Mesendoderm (in vitro differentiated cells): ENCODE data around the gene TMEM37.

ENCODE experiments used
- DNase-seq: peaks from one replicate; pipeline ENCODE4 v3.0.0; 2013
- H2AK5ac ChIP-seq: 2 replicates; pipeline ENCODE4 v1.6.1; 2013; ENCODE audit warnings: low read length, inconsistent platforms
- H2BK120ac ChIP-seq: 2 replicates; pipeline ENCODE4 v1.6.1; 2013; ENCODE audit warnings: low read depth, mild to moderate bottlenecking, low read length, moderate library complexity, mixed read lengths
- H2BK15ac ChIP-seq: replicated peaks from 2 replicates; pipeline ENCODE4 v1.6.1; 2013; ENCODE audit warnings: low read depth, mild to moderate bottlenecking, moderate library complexity
- H2BK5ac ChIP-seq: 2 replicates; pipeline ENCODE4 v1.6.1; 2013; ENCODE audit warnings: low read length, inconsistent platforms
- H3K18ac ChIP-seq: 2 replicates; pipeline ENCODE4 v1.6.1; 2013; ENCODE audit warnings: mild to moderate bottlenecking, low read length, mixed read lengths
- H3K23ac ChIP-seq: one replicate; pipeline ENCODE4 v1.6.1; 2013; ENCODE audit warnings: low read length
- H3K27ac ChIP-seq: 2 replicates; pipeline ENCODE4 v1.5.1; 2013; ENCODE audit warnings: low read depth, mild to moderate bottlenecking, inconsistent platforms, low read length, moderate library complexity
- H3K27me3 ChIP-seq: 2 replicates; pipeline ENCODE4 v1.6.1; 2013; ENCODE audit warnings: low read length, control low read depth, mild to moderate bottlenecking, inconsistent platforms; ENCODE audit not compliant: insufficient read depth, poor library complexity
- H3K36me3 ChIP-seq: 2 replicates; pipeline ENCODE4 v1.6.1; 2013; ENCODE audit warnings: low read length, inconsistent platforms; ENCODE audit not compliant: control insufficient read depth, insufficient read depth
- H3K4ac ChIP-seq: one replicate; pipeline ENCODE4 v1.6.1; 2013; ENCODE audit warnings: low read depth, mild to moderate bottlenecking, low read length, moderate library complexity
- H3K4me1 ChIP-seq: 2 replicates; pipeline ENCODE4 v1.6.1; 2013; ENCODE audit warnings: low read depth, low read length, inconsistent platforms; ENCODE audit not compliant: control insufficient read depth
- H3K4me2 ChIP-seq: 2 replicates; pipeline ENCODE4 v1.6.1; 2013; ENCODE audit warnings: low read length
- H3K4me3 ChIP-seq: 2 replicates; pipeline ENCODE4 v1.5.1; 2013; ENCODE audit warnings: mild to moderate bottlenecking, low read length
- H3K56ac ChIP-seq: one replicate; pipeline ENCODE4 v1.6.1; 2013; ENCODE audit warnings: low read length
- H3K79me1 ChIP-seq: 2 replicates; pipeline ENCODE4 v1.6.1; 2013; ENCODE audit warnings: low read length, inconsistent platforms
- H3K79me2 ChIP-seq: 2 replicates; pipeline ENCODE4 v1.6.1; 2013; ENCODE audit warnings: mild to moderate bottlenecking, low read length; ENCODE audit not compliant: control insufficient read depth, insufficient read depth
- H3K9ac ChIP-seq: 2 replicates; pipeline ENCODE4 v1.6.1; 2013; ENCODE audit warnings: low read length, inconsistent platforms
- H4K5ac ChIP-seq: one replicate; pipeline ENCODE4 v1.6.1; 2013; ENCODE audit warnings: low read length
- H4K8ac ChIP-seq: one replicate; pipeline ENCODE4 v1.6.1; 2013; ENCODE audit warnings: low read depth, mild to moderate bottlenecking, control low read depth, low read length, moderate library complexity
- WGBS: extraction: QIAGEN DNeasy Blood & Tissue Kit; methylation state at CpG from one replicate; pipeline ENCODE4 v1.1.7; 2013; ENCODE audit warnings: low lambda C conversion rate, missing lambda C conversion rate; ENCODE audit not compliant: insufficient coverage; ENCODE audit errors: extremely low coverage; 5-methylcytosine and 5-hydroxymethylcytosine counted together

TMEM37 gene

GRCh38 chr2:119478188-119478977 lies 46.7 kb downstream of the TMEM37 start:
- H3K9ac ChIP-seq = no peak overlapping the region
- no peak overlapping the region for H2BK5ac ChIP-seq
- no peak overlapping the region for H2BK15ac ChIP-seq
- H4K8ac ChIP-seq = no peak overlapping the region
- H3K27ac ChIP-seq = no peak overlapping the region
- no peak overlapping the region for H4K5ac ChIP-seq
- H3K36me3 ChIP-seq = no peaks in the 10 kb centered on the region
- no peaks in the 10 kb centered on the region for H3K79me1 ChIP-seq
- H3K4me3 ChIP-seq = no peak overlapping the region
- WGBS = no CpG with 5 or more reads among the region's 12 CpGs
- H3K18ac ChIP-seq = no peak overlapping the region
- peaks cover 10% of the 10 kb centered on the region for H3K4me1 ChIP-seq
- H3K56ac ChIP-seq = no peak overlapping the region
- DNase-seq = no peak
- no peak overlapping the region for H3K23ac ChIP-seq
- H3K79me2 ChIP-seq = no peaks in the 10 kb centered on the region
- H3K4me2 ChIP-seq = no peak overlapping the region
- no peak overlapping the region for H2BK120ac ChIP-seq
- no peaks in the 10 kb centered on the region for H3K27me3 ChIP-seq
- no peak overlapping the region for H2AK5ac ChIP-seq
- H3K4ac ChIP-seq = no peak overlapping the region

- WGBS = no CpG with 5 or more reads among the region's 3 CpGs
- Histone ChIP-seq H3K9ac (no peak overlapping the region), H3K79me1 (no peaks in the 10 kb centered on the region), H3K23ac (no peak overlapping the region), H2BK120ac (no peak overlapping the region), H3K56ac (no peak overlapping the region), H4K8ac (no peak overlapping the region), H3K4me3 (no peak overlapping the region), H3K79me2 (no peaks in the 10 kb centered on the region), H4K5ac (no peak overlapping the region), H3K36me3 (no peaks in the 10 kb centered on the region), H3K4me1 (peaks cover 10% of the 10 kb centered on the region), H3K27me3 (no peaks in the 10 kb centered on the region), H3K27ac (no peak overlapping the region), H2BK15ac (no peak overlapping the region), H3K4me2 (no peak overlapping the region), H2BK5ac (no peak overlapping the region), H2AK5ac (no peak overlapping the region), H3K4ac (no peak overlapping the region), H3K18ac (no peak overlapping the region)
- DNase-seq = no peak
Observed at GRCh38 chr2:119478978-119479295, 47.3 kb downstream of the TMEM37 start.

GRCh38 chr2:119480184-119480583 lies 48.5 kb downstream of the TMEM37 start:
- no peaks in the 10 kb centered on the region for H3K27me3 ChIP-seq
- no peaks in the 10 kb centered on the region for H3K79me2 ChIP-seq
- no peak overlapping the region for H3K27ac ChIP-seq
- no peak overlapping the region for H3K23ac ChIP-seq
- H2BK15ac ChIP-seq = no peak overlapping the region
- H4K5ac ChIP-seq = no peak overlapping the region
- no peak overlapping the region for H2BK5ac ChIP-seq
- no peak overlapping the region for H2AK5ac ChIP-seq
- H3K4me3 ChIP-seq = no peak overlapping the region
- no peak overlapping the region for H3K9ac ChIP-seq
- H4K8ac ChIP-seq = no peak overlapping the region
- no peak overlapping the region for H2BK120ac ChIP-seq
- peaks cover 7% of the 10 kb centered on the region for H3K4me1 ChIP-seq
- H3K18ac ChIP-seq = no peak overlapping the region
- H3K79me1 ChIP-seq = no peaks in the 10 kb centered on the region
- H3K36me3 ChIP-seq = no peaks in the 10 kb centered on the region
- no peak overlapping the region for H3K4ac ChIP-seq
- H3K4me2 ChIP-seq = no peak overlapping the region
- no CpG with 5 or more reads among the region's 5 CpGs for WGBS
- H3K56ac ChIP-seq = no peak overlapping the region
- DNase-seq = no peak

GRCh38 chr2:119480718-119481142 lies 49.1 kb downstream of the TMEM37 start:
- Histone ChIP-seq H3K4me3 (no peak overlapping the region), H3K4me1 (peaks cover 5% of the 10 kb centered on the region), H3K79me1 (no peaks in the 10 kb centered on the region), H3K79me2 (no peaks in the 10 kb centered on the region), H3K23ac (no peak overlapping the region), H3K18ac (no peak overlapping the region), H2BK15ac (no peak overlapping the region), H3K4me2 (no peak overlapping the region), H2BK120ac (no peak overlapping the region), H3K36me3 (no peaks in the 10 kb centered on the region), H3K56ac (no peak overlapping the region), H2AK5ac (no peak overlapping the region), H4K5ac (no peak overlapping the region), H3K9ac (no peak overlapping the region), H2BK5ac (no peak overlapping the region), H3K27me3 (no peaks in the 10 kb centered on the region), H3K4ac (no peak overlapping the region), H4K8ac (no peak overlapping the region), H3K27ac (no peak overlapping the region)
- peak; percentile 70 for DNase-seq
- no CpG with 5 or more reads among the region's 11 CpGs for WGBS

- no peak overlapping the region for H3K18ac ChIP-seq
- no peak overlapping the region for H2BK5ac ChIP-seq
- no peak overlapping the region for H3K9ac ChIP-seq
- no peaks in the 10 kb centered on the region for H3K27me3 ChIP-seq
- no peak overlapping the region for H2BK120ac ChIP-seq
- no peak overlapping the region for H3K4me2 ChIP-seq
- no peak overlapping the region for H3K4ac ChIP-seq
- H3K27ac ChIP-seq = no peak overlapping the region
- no peak overlapping the region for H2BK15ac ChIP-seq
- no peak overlapping the region for H4K5ac ChIP-seq
- no CpG with 5 or more reads among the region's 16 CpGs for WGBS
- no peak overlapping the region for H4K8ac ChIP-seq
- H3K79me2 ChIP-seq = no peaks in the 10 kb centered on the region
- H3K4me1 ChIP-seq = peaks cover 2% of the 10 kb centered on the region
- no peak overlapping the region for H3K4me3 ChIP-seq
- H3K79me1 ChIP-seq = no peaks in the 10 kb centered on the region
- peak overlapping the region; percentile 27 for H2AK5ac ChIP-seq
- H3K36me3 ChIP-seq = no peaks in the 10 kb centered on the region
- no peak overlapping the region for H3K56ac ChIP-seq
- no peak overlapping the region for H3K23ac ChIP-seq
- DNase-seq = no peak
Observed at GRCh38 chr2:119481501-119482455, 50.1 kb downstream of the TMEM37 start.
